GM12874 (cell line): Measurements from ENCODE around the gene DUSP15.

Experiments used
- CTCF ChIP-seq: IDR thresholded peaks from 2 replicates; pipeline ENCODE4 v1.5.1; 2011; ENCODE audit warnings: low read depth, mild to moderate bottlenecking, control low read depth, low read length, moderate library complexity; ENCODE audit not compliant: insufficient read depth

Gene DUSP15

GRCh38 chr20:31861385-31862156, 8.8 kb downstream of the DUSP15 start:
- no peak for TF ChIP-seq CTCF

DNA sequence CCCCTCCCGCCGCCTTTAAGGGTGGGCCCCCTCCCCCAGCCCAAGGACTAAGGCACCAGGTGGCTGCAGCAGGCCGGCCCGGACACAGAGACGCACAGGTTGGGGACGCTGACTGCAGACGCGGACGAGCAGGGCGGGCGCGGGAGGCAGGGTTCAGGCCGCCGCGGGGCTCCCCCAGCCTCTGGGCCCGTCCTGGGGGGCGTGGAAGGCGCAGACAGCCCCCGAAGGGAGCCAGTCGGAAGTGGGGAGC, 9.3 kb downstream of the DUSP15 start:
- no peak for TF ChIP-seq CTCF

DNA sequence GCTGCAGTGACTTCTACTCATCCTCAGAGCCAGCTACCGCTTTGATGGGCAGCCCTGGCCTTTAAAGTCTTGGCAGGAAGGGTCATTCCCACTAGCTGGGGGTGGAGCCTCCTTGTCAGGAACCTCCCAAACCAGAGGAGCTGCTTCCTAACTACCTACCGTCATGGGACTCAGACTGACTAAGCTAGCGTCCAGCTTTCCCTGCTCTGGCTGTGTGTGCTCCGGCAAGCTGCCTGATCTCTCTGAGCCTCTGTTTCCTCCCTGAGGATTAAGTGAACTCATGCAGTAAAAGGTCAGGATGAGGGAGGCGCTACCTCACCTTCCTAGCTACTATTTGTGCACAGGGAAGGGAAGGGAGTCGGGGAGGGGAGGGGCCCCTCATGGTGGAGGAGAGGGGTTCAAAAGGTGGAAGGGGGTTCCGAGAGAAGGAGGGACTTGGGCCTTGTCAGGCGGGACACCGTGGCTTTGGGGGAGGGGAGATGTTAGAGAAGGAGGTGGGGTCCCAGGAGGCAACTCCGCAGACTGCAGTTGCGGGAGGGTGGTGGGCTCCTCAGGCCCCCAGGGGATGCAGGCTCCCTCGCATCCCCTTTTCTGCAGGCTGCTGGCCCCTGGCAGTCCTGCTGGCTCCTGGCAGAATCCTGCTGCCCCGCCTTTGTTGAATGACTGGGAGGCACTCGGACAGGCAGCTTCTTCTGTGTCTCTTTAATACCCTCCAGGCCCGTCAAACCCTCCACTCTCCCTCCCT, 9.8 kb downstream of the DUSP15 start:
- TF ChIP-seq CTCF: no peak

DNA sequence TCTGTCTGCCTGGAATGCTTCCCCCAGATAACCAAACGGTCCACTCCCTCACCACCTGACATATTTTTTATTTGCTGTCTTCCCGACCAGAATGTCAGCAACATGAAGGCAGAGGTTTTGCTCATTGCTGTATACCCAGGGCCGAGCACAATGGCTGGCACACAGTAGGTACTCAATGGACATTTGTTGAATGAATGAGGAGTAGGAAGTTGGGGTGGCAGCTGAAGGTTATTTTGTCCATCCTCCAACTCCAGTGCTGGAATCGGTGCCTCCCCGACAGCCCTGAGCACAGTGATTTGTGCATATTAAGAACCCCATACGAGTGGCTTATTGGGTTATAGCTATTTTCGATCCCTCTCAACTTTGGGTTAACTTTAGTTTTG, 10.3 kb downstream of the DUSP15 start:
- no peak for TF ChIP-seq CTCF

DNA sequence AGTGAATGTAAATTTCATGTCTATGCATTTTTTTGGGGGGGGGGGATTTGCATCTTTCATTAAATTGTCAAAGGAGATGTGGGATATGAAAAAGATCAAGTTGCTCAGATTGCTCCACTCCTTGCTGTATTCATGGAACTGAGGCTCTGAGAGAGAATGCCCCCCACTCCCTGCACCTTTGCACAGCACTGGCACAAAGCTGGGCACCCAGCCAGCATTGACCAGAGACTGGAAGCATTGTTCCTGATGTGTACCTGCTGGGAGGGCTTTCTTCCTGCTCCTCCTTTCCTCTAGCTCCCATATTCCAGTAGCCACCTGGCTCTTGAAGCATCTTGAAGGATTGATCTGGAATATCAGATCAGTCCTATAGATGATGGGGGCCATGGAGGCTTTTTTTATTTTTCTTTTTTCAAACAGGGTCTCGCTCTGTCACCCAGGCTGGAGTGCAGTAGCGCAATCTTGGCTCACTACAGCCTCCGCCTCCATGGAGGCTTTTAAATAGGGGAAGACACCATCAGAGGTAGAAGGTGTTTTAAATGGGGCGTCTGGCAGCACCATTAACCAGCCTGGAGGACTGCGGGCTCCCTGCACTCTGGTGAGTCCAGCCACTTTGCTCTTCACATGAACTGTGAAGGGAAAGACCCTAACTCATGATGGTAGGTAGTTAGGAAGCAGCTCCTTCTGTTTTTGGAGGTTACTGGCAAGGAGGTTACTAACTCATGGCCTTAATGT, 10.9 kb downstream of the DUSP15 start:
- no peak for TF ChIP-seq CTCF

GRCh38 chr20:31858760-31859083, 11.6 kb downstream of the DUSP15 start:
- TF ChIP-seq CTCF: no peak

- no peak for TF ChIP-seq CTCF
Measured at GRCh38 chr20:31857861-31858759, 12.2 kb downstream of the DUSP15 start.
